T-helper 1 cell treated with Interleukin-12 subunit alpha and Interleukin-12 subunit beta and Interleukin-4 antibody, amounts not matched to agents 30 ng/mL and 1 ng/mL, for 36 hours (primary cell): ENCODE results near the gene LMAN1L. TPM values are rescaled to one million over a fixed set of nuclear protein-coding genes. Genes with fewer than 3 reads are reported as not detected.

Source experiments
- intact Hi-C: fragments of 100-400 bp; cut with micrococcal nuclease; formaldehyde crosslinking; loops from one replicate; pipeline ENCODE4 v1.15.1; 2024
- total RNA-seq: library from RNA; stranded (reverse); gene quantifications from 2 replicates; pipeline ENCODE4 v1.2.3, GENCODE V29; 2022

The LMAN1L gene
- total RNA-seq, 1 donor from 2014 or later = 3.8 TPM

- intact Hi-C loops = loop anchor here (1.0 to 10.0 kb wide), 6 partner anchors 10 to 843 kb away; partner anchors contain the start of genes COX5A, SEMA7A, SNUPN and UBL7
Observed at GRCh38 chr15:74781431-74782258, 31.0 kb upstream of the LMAN1L start, which contains the start of gene CSK. CSK (plus strand) TSS chr15:74782080; CDS start chr15:74798298, 16,218 bp downstream.

- intact Hi-C loops = loop anchor here (10.0 kb wide), 2 partner anchors 348 to 842 kb away; partner anchors contain the start of genes SEMA7A and SNUPN
Observed at GRCh38 chr15:74782259-74783071, 30.2 kb upstream of the LMAN1L start.

GRCh38 chr15:74783072-74783807 is 29.4 kb upstream of the LMAN1L start:
- intact Hi-C loops = loop anchor here (10.0 kb wide), 2 partner anchors 348 to 842 kb away; partner anchors contain the start of genes SEMA7A and SNUPN

GRCh38 chr15:74783808-74784175 is 28.8 kb upstream of the LMAN1L start:
- intact Hi-C loops = loop anchor here (10.0 kb wide), 2 partner anchors 349 to 841 kb away; partner anchors contain the start of genes SEMA7A and SNUPN

- intact Hi-C loops = loop anchor here (5.0 to 10.0 kb wide), 5 partner anchors 350 to 840 kb away; partner anchors contain the start of genes C15orf39, MAN2C1, PTPN9 and SEMA7A
Observed at GRCh38 chr15:74784426-74785193, 28.0 kb upstream of the LMAN1L start.

GRCh38 chr15:74785194-74786032 is 27.2 kb upstream of the LMAN1L start:
- intact Hi-C loops = loop anchor here (2.0 to 10.0 kb wide), 6 partner anchors 245 to 839 kb away; partner anchors contain the start of genes ARID3B, C15orf39, MAN2C1 and PTPN9

- intact Hi-C loops = loop anchor here (2.0 to 10.0 kb wide), 6 partner anchors 245 to 839 kb away; partner anchors contain the start of genes ARID3B, C15orf39, MAN2C1 and PTPN9
Observed at GRCh38 chr15:74786081-74786480, 26.6 kb upstream of the LMAN1L start.

GRCh38 chr15:74786551-74787165 is 26.0 kb upstream of the LMAN1L start:
- intact Hi-C loops = loop anchor here (1.0 to 10.0 kb wide), 8 partner anchors 15 to 838 kb away; partner anchors contain the start of genes ARID3B, C15orf39, MAN2C1 and PTPN9

- intact Hi-C loops = loop anchor here (1.0 to 10.0 kb wide), 12 partner anchors 7 to 837 kb away; partner anchors contain the start of genes ARID3B, C15orf39, COX5A and MAN2C1
Observed at GRCh38 chr15:74787251-74788041, 25.2 kb upstream of the LMAN1L start.

- intact Hi-C loops = loop anchor here (1.0 to 10.0 kb wide), 9 partner anchors 8 to 837 kb away; partner anchors contain the start of genes C15orf39, COX5A, MAN2C1 and PTPN9
Observed at GRCh38 chr15:74788042-74788682, 24.5 kb upstream of the LMAN1L start.

- intact Hi-C loops = loop anchor here (1.0 to 10.0 kb wide), 9 partner anchors 8 to 836 kb away; partner anchors contain the start of genes C15orf39, COX5A, MAN2C1 and PTPN9
Observed at GRCh38 chr15:74788683-74789151, 23.9 kb upstream of the LMAN1L start.

GRCh38 chr15:74789171-74789631 is 23.4 kb upstream of the LMAN1L start:
- intact Hi-C loops = loop anchor here (2.0 to 10.0 kb wide), 6 partner anchors 84 to 836 kb away; partner anchors contain the start of genes C15orf39, MAN2C1, PTPN9 and SCAMP2

GRCh38 chr15:74789741-74790079 is 22.9 kb upstream of the LMAN1L start:
- intact Hi-C loops = loop anchor here (2.0 to 10.0 kb wide), 6 partner anchors 83 to 835 kb away; partner anchors contain the start of genes C15orf39, MAN2C1, PTPN9 and SCAMP2

GRCh38 chr15:74790080-74790916 is 22.3 kb upstream of the LMAN1L start:
- intact Hi-C loops = no loop called here

- intact Hi-C loops = no loop called here
Observed at GRCh38 chr15:74791007-74791406, 21.6 kb upstream of the LMAN1L start.
